Neural cell (in vitro differentiated cells): ENCODE results near the gene AK4. TPM values are rescaled to one million over a fixed set of nuclear protein-coding genes. Genes with fewer than 3 reads are reported as not detected.

ENCODE experiments used
- H2AFZ ChIP-seq: fragments of 200-600, 300-800 bp; sonication (generic), shearing (Covaris generic); 2 replicates; pipeline ENCODE4 v1.6.0; 2014; ENCODE audit warnings: low read depth, mild to moderate bottlenecking, antibody characterized with exemption, low read length, moderate library complexity
- H3F3A ChIP-seq: fragments of 200-600 bp; shearing (Covaris generic); 2 replicates; pipeline ENCODE4 v1.6.1; 2016; ENCODE audit warnings: mild to moderate bottlenecking, moderate library complexity, mixed read lengths, antibody characterized with exemption, low read length; ENCODE audit not compliant: insufficient read depth, poor library complexity, severe bottlenecking
- H3K27ac ChIP-seq: fragments of 200-600, 300-800 bp; sonication (generic), shearing (Covaris generic); 2 replicates; pipeline ENCODE4 v1.5.1; 2014; ENCODE audit warnings: mild to moderate bottlenecking, low read length, moderate library complexity
- H3K27me3 ChIP-seq: fragments of 300-800, 200-600 bp; sonication (generic), shearing (Covaris generic); 2 replicates; pipeline ENCODE4 v1.6.0; 2014; ENCODE audit warnings: mild to moderate bottlenecking, low read depth, low read length, moderate library complexity; ENCODE audit not compliant: insufficient read depth
- H3K36me3 ChIP-seq: fragments of 300-800, 200-600 bp; sonication (generic), shearing (Covaris generic); 2 replicates; pipeline ENCODE4 v1.5.1; 2014; ENCODE audit warnings: mild to moderate bottlenecking, antibody characterized with exemption, low read length, moderate library complexity; ENCODE audit not compliant: insufficient read depth
- H3K4me2 ChIP-seq: fragments of 300-800, 200-600 bp; sonication (generic), shearing (Covaris generic); 2 replicates; pipeline ENCODE4 v1.6.0; 2014; ENCODE audit warnings: mild to moderate bottlenecking, low read length
- H3K4me3 ChIP-seq: fragments of 300-800, 200-600 bp; sonication (generic), shearing (Covaris generic); 2 replicates; pipeline ENCODE4 v1.5.1; 2014; ENCODE audit warnings: mild to moderate bottlenecking, low read length, moderate library complexity
- H3K79me2 ChIP-seq: fragments of 200-600 bp; shearing (Covaris generic); replicated peaks from 2 replicates; pipeline ENCODE4 v1.6.0; 2014; ENCODE audit warnings: mild to moderate bottlenecking, low read length, moderate library complexity; ENCODE audit not compliant: insufficient read depth
- H3K9ac ChIP-seq: fragments of 300-800, 200-600 bp; sonication (generic), shearing (Covaris generic); 2 replicates; pipeline ENCODE4 v1.6.1; 2016; ENCODE audit warnings: mild to moderate bottlenecking, low read length, mixed read lengths
- H3K9me2 ChIP-seq: fragments of 200-600 bp; shearing (Covaris generic); 2 replicates; pipeline ENCODE4 v1.6.1; 2016; ENCODE audit warnings: mild to moderate bottlenecking, low read length, mixed read lengths; ENCODE audit not compliant: insufficient read depth
- H3K9me3 ChIP-seq: fragments of 200-600, 300-800 bp; sonication (generic), shearing (Covaris generic); 2 replicates; pipeline ENCODE4 v1.6.1; 2016; ENCODE audit warnings: mild to moderate bottlenecking, mixed run types, low read length, moderate library complexity, mixed read lengths
- H4K20me1 ChIP-seq: fragments of 200-600 bp; shearing (Covaris generic); 2 replicates; pipeline ENCODE4 v1.6.1; 2016; ENCODE audit warnings: mild to moderate bottlenecking, mixed run types; ENCODE audit not compliant: insufficient read depth
- CTCF ChIP-seq: fragments of 450-650 bp; IDR thresholded peaks from 2 replicates; pipeline ENCODE4 v1.5.1; 2014; ENCODE audit warnings: antibody characterized with exemption, mild to moderate bottlenecking, moderate library complexity; ENCODE audit not compliant: poor library complexity, severe bottlenecking
- EP300 ChIP-seq: fragments of 450-650 bp; conservative IDR thresholded peaks from 2 replicates; pipeline ENCODE4 v1.6.1; 2014; ENCODE audit warnings: antibody characterized with exemption, mild to moderate bottlenecking, moderate library complexity; ENCODE audit not compliant: poor library complexity, severe bottlenecking
- EZH2 ChIP-seq: fragments of 200-600, 300-800 bp; shearing (Covaris generic), sonication (generic); IDR thresholded peaks from 2 replicates; pipeline ENCODE4 v1.6.1; 2014; ENCODE audit warnings: antibody characterized with exemption, low read length, borderline replicate concordance, mild to moderate bottlenecking; ENCODE audit not compliant: insufficient read depth, poor library complexity, severe bottlenecking
- MXI1 ChIP-seq: fragments of 450-650 bp; conservative IDR thresholded peaks from 2 replicates; pipeline ENCODE4 v1.6.1; 2014; ENCODE audit warnings: antibody characterized with exemption, mild to moderate bottlenecking; ENCODE audit not compliant: poor library complexity, severe bottlenecking
- POLR2AphosphoS5 ChIP-seq: IDR thresholded peaks from 2 replicates; pipeline ENCODE4 v1.6.1; 2012
- RAD21 ChIP-seq: fragments of 450-650 bp; conservative IDR thresholded peaks from 2 replicates; pipeline ENCODE4 v1.6.1; 2014; ENCODE audit warnings: antibody characterized with exemption, mild to moderate bottlenecking, moderate library complexity
- REST ChIP-seq: IDR thresholded peaks from 2 replicates; pipeline ENCODE4 v1.6.1; 2012; ENCODE audit warnings: borderline replicate concordance
- SMC3 ChIP-seq: fragments of 450-650 bp; conservative IDR thresholded peaks from 2 replicates; pipeline ENCODE4 v1.6.1; 2014; ENCODE audit warnings: antibody characterized with exemption, mild to moderate bottlenecking, moderate library complexity; ENCODE audit not compliant: poor library complexity
- TAF1 ChIP-seq: IDR thresholded peaks from 2 replicates; pipeline ENCODE4 v1.6.1; 2012; ENCODE audit warnings: low read depth
- polyA plus RNA-seq: library from polyadenylated mRNA; depleted of rRNA; stranded (reverse); fragments of >200 nt; gene quantifications from 2 replicates; pipeline ENCODE4 v1.2.3, GENCODE V29; 2014

Gene AK4
- polyA plus RNA-seq, 1 donor from 2014 or later, result 1.9 TPM

DNA sequence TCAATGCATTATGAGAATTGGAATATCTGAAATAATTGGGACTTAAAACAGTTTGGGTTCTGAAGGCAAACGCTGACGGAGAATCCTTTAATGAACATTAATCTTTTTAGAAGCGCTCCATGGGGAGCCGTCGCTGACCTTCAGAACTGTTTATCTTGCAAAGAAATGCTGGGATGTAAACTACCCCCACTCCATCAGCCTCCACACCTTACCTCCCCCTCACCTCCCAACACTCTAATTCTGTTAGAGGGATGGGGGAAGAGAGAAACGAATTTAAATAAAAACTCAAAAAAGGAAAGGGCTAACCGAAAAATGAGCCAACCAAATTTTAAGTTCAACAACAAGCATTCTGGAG is 117.3 kb downstream of the AK4 start:
- no peaks in the 10 kb centered on the region for H3K79me2 ChIP-seq
- H2AFZ ChIP-seq, result no peak overlapping the region
- no peaks in the 10 kb centered on the region for H3K27me3 ChIP-seq
- peak overlapping the region; percentile 58 for H3K9ac ChIP-seq
- H3K36me3 ChIP-seq, result no peaks in the 10 kb centered on the region
- no peaks in the 10 kb centered on the region for H4K20me1 ChIP-seq
- H3K9me3 ChIP-seq, result no peaks in the 10 kb centered on the region
- no peaks in the 10 kb centered on the region for H3F3A ChIP-seq
- TF ChIP-seq SMC3, result no peak
- no peak for TF ChIP-seq EZH2
- TF ChIP-seq POLR2AphosphoS5, result no peak
- TF ChIP-seq RAD21, result no peak
- TF ChIP-seq EP300, result no peak
- no peak for TF ChIP-seq CTCF
- TF ChIP-seq MXI1, result no peak
- TF ChIP-seq TAF1, result no peak
- TF ChIP-seq REST, result no peak
- no peak overlapping the region for H3K27ac ChIP-seq
- peak overlapping the region; percentile 66 for H3K4me2 ChIP-seq
- H3K4me3 ChIP-seq, result peak overlapping the region; percentile 75
- no peaks in the 10 kb centered on the region for H3K9me2 ChIP-seq

DNA sequence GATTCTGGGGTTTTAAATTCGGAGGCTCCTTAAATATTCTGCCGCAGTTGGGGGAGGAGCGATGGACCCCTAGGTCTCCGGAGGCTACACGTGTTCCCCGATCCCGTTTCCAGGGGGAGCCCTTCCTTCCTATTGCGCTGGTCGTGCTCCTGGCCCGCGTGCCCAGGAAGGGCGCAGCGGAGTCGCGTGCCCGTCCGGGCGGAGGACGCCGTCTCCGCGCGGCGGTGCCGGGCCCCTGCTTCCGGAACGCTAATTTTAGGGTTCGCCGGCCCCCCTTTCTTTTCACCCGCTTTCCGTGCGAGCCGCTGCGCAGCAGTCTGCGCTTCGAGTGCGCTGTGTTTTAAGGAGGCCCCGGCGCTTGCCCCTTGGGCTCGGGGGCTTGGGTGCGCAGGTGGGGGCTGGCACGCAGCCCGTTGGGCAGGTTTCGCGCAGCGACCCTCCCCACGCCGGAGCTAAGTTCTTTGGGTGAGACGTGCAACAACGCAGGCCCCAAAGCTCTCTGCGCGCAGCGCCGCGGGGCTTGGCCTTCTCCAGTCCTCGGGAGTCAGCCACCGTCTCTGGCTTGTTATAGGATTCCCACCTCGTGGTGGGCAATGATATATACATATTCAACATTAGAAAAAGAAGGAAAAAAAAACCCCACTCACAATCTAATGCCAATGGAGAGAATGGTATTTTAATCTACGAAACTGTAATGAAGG is 117.8 kb downstream of the AK4 start:
- H3K27me3 ChIP-seq, result no peaks in the 10 kb centered on the region
- H3K27ac ChIP-seq, result no peak overlapping the region
- H3K36me3 ChIP-seq, result no peaks in the 10 kb centered on the region
- peak overlapping the region; percentile 54 for H2AFZ ChIP-seq
- H3K79me2 ChIP-seq, result no peaks in the 10 kb centered on the region
- H4K20me1 ChIP-seq, result no peaks in the 10 kb centered on the region
- no peaks in the 10 kb centered on the region for H3F3A ChIP-seq
- TF ChIP-seq MXI1, result peak; percentile 75
- TF ChIP-seq SMC3, result no peak
- peak; percentile 60 for TF ChIP-seq CTCF
- no peak for TF ChIP-seq POLR2AphosphoS5
- peak; percentile 10 for TF ChIP-seq RAD21
- peak overlapping the region; percentile 66 for H3K4me2 ChIP-seq
- no peaks in the 10 kb centered on the region for H3K9me2 ChIP-seq
- peak overlapping the region; percentile 75 for H3K4me3 ChIP-seq
- H3K9ac ChIP-seq, result peak overlapping the region; percentile 58
- no peaks in the 10 kb centered on the region for H3K9me3 ChIP-seq
